ENCODE results near the gene AKT3. TPM values are rescaled to one million over a fixed set of nuclear protein-coding genes. Genes with fewer than 3 reads are reported as not detected.
"Not testable (repeated sequence)": the region's sequence is repeated elsewhere in the genome, so short reads cannot be mapped to it uniquely, and the experiment has no call there.

The AKT3 gene
- total RNA-seq (2014; rRNA removed; shearing (Covaris generic); ENCODE audit: low replicate concordance) = 4.4 and 8.0 TPM in 2 replicates

DNA sequence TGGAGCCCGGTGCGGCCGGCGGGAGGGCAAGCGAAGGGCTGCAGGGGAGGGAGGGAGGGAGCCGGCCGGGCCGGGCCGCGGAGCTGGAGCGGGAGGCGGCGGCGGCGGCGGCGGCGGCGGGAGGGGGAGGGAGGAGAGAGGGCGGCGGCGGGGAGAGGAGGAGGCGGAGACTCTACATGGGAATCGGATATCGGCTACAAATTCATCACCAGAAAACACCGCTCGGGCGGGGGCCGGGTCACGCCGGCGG lies at the start of gene AKT3:
AKT3 (minus strand) TSS at position 42 of the 250 bp plus-strand sequence. CDS start 7,073 bp downstream, outside the sequence.
- peak within 1 kb of the TSS; percentile 60 for H3K4me3 ChIP-seq
- H3K36me3 ChIP-seq = no peaks in the 10 kb centered on the region
- H3K27me3 ChIP-seq = peaks cover 30% of the 10 kb centered on the region
- H3K9me3 ChIP-seq = no peaks in the 10 kb centered on the region
- DNase-seq = peak; percentile 85

GRCh38 chr1:243898278-243898677 lies 48.2 kb upstream of the AKT3 start:
- no peak overlapping the region for H3K4me3 ChIP-seq
- H3K36me3 ChIP-seq = no peaks in the 10 kb centered on the region
- H3K9me3 ChIP-seq = no peaks in the 10 kb centered on the region
- peaks cover 40% of the 10 kb centered on the region for H3K27me3 ChIP-seq
- DNase-seq = no peak

- Histone ChIP-seq H3K9me3 (no peaks in the 10 kb centered on the region), H3K27me3 (peaks cover 30% of the 10 kb centered on the region), H3K4me3 (no peak overlapping the region), H3K36me3 (no peaks in the 10 kb centered on the region)
- no peak for DNase-seq
Measured at GRCh38 chr1:243896313-243896712, 46.3 kb upstream of the AKT3 start.

DNA sequence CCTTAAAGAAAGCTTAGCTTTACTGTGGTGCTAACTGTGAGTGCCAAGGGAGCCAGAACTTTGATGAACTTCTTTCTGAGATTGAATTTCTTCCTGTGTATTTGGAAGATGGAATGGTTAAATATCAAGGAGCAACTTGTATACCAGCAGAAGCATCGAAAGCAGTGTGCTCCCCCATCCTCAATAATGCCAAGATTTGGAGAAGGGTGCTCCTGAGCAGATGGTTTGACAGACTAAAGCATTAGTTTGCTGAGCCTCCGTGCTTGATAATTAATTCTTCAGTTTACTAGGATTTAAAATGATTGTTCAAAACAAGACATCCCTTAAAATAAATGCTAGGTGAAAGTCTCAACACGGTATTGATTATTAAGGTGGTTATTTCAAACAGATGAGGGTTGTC lies 42.4 kb upstream of the AKT3 start:
- no peak for DNase-seq
- Histone ChIP-seq H3K4me3 (no peak overlapping the region), H3K36me3 (no peaks in the 10 kb centered on the region), H3K27me3 (peaks cover 15% of the 10 kb centered on the region), H3K9me3 (no peaks in the 10 kb centered on the region)

DNA sequence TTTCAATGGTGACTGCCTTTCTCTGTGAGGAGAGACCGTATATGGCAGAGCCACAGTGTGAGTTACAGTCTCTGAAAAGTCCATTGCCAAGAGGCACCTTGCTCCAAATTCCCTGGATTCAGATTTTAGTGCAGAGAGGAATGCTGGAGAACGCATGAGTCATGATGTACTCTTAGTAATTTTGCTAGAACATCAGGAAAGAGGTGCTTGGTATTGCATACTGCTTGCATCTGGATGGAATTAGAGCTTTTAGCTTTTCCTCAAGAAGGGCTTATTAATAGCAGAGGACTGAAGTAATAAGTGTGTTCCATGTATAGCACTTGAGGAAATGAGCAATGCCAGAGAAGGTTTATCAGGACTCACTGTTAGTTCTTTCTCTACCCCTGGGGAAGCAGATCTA lies 40.5 kb upstream of the AKT3 start:
- peaks cover 15% of the 10 kb centered on the region for H3K27me3 ChIP-seq
- no peak overlapping the region for H3K4me3 ChIP-seq
- no peaks in the 10 kb centered on the region for H3K36me3 ChIP-seq
- DNase-seq = peak; percentile 6
- H3K9me3 ChIP-seq = no peaks in the 10 kb centered on the region

DNA sequence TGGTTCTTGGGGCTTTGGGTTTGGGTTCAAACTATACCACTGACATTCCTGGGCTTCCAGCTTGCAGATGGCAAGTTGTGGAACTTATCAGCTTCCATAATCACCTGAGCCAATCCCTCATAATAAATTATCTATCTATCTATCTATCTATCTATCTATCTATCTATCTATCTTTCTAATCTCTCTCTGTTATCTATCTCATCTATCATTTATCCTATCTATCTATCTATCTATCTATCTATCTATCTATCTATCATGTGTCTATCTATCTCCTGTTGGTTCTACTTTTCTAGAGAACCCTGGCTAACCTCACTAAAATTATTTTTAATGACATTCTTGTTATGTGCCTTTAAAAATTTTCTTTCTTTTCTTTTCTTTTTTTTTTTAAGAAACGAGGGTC lies 35.8 kb upstream of the AKT3 start:
- H3K36me3 ChIP-seq = no peaks in the 10 kb centered on the region
- H3K4me3 ChIP-seq = no peak overlapping the region
- DNase-seq = no peak
- H3K27me3 ChIP-seq = peaks cover 3% of the 10 kb centered on the region
- H3K9me3 ChIP-seq = no peaks in the 10 kb centered on the region

- Histone ChIP-seq H3K36me3 (no peaks in the 10 kb centered on the region), H3K27me3 (no peaks in the 10 kb centered on the region), H3K4me3 (no peak overlapping the region), H3K9me3 (no peaks in the 10 kb centered on the region)
- DNase-seq = no peak
Measured at GRCh38 chr1:243884603-243885002, 34.6 kb upstream of the AKT3 start.

DNA sequence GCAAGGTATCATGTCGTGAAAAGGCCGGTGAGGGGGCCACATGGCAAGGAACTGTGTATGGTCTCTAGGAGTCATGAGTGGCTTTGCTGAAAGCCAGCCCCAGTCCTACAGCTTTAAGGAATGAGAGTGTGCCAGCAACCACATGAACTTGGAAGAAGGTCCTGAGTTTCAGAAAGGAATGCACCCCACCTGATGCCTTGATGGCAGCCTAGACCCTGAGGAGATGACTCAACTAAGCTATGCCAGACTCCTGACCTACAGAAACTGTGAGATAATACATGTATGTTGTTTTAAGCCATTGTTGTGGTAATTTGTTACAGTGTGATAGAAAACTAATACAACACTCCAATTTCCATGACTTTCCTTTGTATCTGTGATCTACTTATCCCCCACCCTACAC lies 33.5 kb upstream of the AKT3 start:
- Histone ChIP-seq H3K36me3 (no peaks in the 10 kb centered on the region), H3K27me3 (no peaks in the 10 kb centered on the region), H3K4me3 (no peak overlapping the region), H3K9me3 (no peaks in the 10 kb centered on the region)
- DNase-seq = peak; percentile 77

DNA sequence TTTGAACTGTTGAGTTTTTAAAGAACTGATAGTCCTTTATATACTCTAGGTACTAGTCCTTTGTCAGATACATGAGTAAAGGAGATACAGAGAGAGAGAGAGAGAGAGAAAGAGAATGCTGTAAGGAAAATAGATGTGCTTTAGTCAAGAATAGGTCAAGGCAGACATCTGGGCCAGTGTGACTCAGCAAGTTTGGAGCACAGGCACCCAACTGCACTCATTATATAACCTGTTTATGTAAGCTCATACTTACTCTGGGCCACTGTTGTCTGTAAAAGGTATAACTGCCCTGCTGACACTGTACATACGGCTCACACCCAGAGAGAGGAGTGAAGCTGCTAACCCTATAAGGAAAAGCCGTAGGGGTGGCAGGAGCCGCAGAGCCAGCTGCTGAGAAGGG lies 32.2 kb upstream of the AKT3 start:
- no peaks in the 10 kb centered on the region for H3K9me3 ChIP-seq

DNA sequence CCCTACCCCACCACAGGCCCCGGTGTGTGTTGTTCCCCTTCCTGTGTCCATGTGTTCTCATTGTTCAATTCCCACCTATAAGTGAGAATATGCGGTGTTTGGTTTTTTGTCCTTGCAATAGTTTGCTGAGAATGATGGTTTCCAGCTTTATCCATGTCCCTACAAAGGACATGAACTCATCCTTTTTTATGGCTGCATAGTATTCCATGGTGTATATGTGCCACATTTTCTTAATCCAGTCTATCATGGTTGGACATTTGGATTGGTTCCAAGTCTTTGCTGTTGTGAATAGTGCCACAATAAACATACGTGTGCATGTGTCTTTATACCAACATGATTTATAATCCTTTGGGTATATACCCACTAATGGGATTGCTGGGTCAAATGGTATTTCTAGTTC lies 27.0 kb upstream of the AKT3 start:
- H3K36me3 ChIP-seq, H3K4me3 ChIP-seq, H3K27me3 ChIP-seq, DNase-seq: not testable (repeated sequence)
- H3K9me3 ChIP-seq = peaks cover 13% of the 10 kb centered on the region

More for the DNA sequence above, 32.2 kb upstream of the AKT3 start:
- H3K27me3 ChIP-seq = no peaks in the 10 kb centered on the region
- no peak overlapping the region for H3K4me3 ChIP-seq
- H3K36me3 ChIP-seq = no peaks in the 10 kb centered on the region
- peak; percentile 48 for DNase-seq

DNA sequence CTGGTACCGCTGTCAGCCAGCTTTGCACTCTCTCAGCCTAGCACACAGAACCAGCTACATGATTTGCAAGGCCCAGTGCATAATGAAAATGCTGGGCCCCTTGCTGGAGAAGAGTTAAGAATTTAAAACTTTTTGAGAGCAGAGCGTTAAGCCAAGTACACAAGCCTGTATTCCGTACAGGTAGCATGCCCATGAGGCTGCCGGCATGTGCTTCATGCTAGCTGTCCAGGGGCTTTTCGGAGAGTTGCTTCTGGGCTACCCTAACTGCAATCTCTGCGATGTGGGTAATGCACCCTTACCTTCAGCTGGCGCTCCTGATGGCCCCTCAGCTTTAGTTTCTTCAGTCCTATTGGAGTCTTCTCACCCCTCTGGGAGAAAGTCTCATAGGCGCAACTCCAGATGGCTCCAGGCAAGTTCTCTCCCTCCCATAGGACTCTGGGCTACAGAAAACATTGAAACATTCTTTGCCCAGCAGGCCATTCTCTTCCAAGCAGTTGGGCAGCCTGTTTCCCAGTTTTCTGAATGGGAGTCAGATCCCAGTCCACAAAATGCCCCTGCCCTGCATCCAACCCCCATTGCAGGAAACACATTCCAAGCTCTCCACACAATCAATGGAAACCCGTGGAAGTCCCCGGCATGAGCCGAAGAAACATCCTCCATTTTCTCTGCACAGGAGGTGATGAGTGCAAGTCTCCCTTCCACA lies 5.7 kb upstream of the AKT3 start:
- Histone ChIP-seq H3K27me3 (peaks cover 35% of the 10 kb centered on the region), H3K36me3 (no peaks in the 10 kb centered on the region), H3K9me3 (no peaks in the 10 kb centered on the region), H3K4me3 (no peak overlapping the region)
- DNase-seq = no peak

GRCh38 chr1:243851765-243852164 lies 1.7 kb upstream of the AKT3 start:
- H3K4me3 ChIP-seq = no peak overlapping the region; the same call in 1 of the 2 replicates
- no peaks in the 10 kb centered on the region for H3K36me3 ChIP-seq
- no peak for DNase-seq
- peaks cover 23% of the 10 kb centered on the region for H3K27me3 ChIP-seq
- H3K9me3 ChIP-seq = no peaks in the 10 kb centered on the region

DNA sequence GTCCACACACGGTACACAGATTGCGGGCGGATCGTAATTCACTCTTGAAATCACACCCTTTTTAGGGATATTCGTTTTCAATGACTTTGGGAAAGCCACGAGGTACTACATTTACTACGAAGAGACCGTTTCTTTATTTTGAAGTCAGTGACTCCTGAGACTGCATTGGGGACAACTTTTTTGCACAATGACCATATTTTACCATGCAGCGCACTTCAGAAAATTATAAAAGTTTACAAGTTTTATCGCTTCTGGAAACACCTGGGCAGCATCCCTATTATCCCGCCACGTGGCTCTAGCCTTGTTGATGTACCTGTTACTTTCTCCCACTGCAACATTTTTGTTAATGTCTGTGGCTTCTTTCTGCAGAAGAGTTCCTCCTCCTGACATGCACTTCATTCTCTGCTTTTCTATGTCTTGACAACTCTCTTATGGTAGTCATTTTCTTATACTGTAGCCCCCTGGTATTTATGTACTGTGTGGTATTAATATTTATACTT lies 1.3 kb upstream of the AKT3 start:
- no peak for DNase-seq
- Histone ChIP-seq H3K36me3 (no peaks in the 10 kb centered on the region), H3K27me3 (peaks cover 27% of the 10 kb centered on the region), H3K4me3 (peak overlapping the region; percentile 60), H3K9me3 (no peaks in the 10 kb centered on the region)

- Histone ChIP-seq H3K4me3 (peak overlapping the region; percentile 60), H3K9me3 (no peaks in the 10 kb centered on the region), H3K27me3 (peaks cover 30% of the 10 kb centered on the region), H3K36me3 (no peaks in the 10 kb centered on the region)
- peak; percentile 81 for DNase-seq
Measured at GRCh38 chr1:243850452-243851256, 611 bp upstream of the AKT3 start.

GRCh38 chr1:243849421-243850201 lies 432 bp downstream of the AKT3 start:
- Histone ChIP-seq H3K4me3 (peak overlapping the region; percentile 48), H3K36me3 (no peaks in the 10 kb centered on the region), H3K9me3 (no peaks in the 10 kb centered on the region), H3K27me3 (peaks cover 25% of the 10 kb centered on the region)
- DNase-seq = peak; percentile 22

DNA sequence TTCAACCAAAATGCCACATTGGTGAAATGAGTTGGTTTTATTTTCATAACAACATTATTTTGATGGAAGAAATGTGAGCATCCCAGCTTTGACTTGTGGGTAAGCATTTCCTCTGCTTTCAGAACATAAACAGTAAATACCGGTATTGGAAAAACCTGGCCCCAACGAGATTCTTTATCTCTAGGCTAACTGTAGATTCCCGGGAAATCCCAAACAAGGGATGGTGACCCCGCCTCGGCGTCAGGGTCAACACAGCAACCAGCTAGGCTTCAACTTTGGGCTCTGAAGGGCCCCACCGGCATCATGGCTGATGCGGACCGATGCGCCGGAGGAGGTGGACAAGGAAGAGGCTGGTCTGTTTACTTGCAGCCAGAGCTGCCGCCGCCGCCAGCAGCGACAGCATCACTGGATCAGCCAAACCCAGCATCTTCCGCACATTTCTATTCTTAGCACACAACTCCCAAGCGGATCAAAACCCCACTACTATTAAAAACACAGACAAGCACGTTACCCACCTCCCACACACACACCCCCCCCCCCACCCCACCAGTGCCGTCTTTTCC lies 1.1 kb downstream of the AKT3 start:
- H3K4me3 ChIP-seq = peak overlapping the region; percentile 48
- no peaks in the 10 kb centered on the region for H3K36me3 ChIP-seq
- H3K27me3 ChIP-seq = peaks cover 23% of the 10 kb centered on the region
- H3K9me3 ChIP-seq = no peaks in the 10 kb centered on the region
- peak; percentile 57 for DNase-seq

Measured in MG63 (cell line).